ENCODE measurements around the gene NR6A1. TPM values are rescaled to one million over a fixed set of nuclear protein-coding genes. Genes with fewer than 3 reads are reported as not detected.
A peak's percentile ranks its signal among the peaks of the same experiment; 100 is the strongest.

The NR6A1 gene
- polyA plus RNA-seq, 1 donor from 2014 or later = 4.3 TPM

DNA sequence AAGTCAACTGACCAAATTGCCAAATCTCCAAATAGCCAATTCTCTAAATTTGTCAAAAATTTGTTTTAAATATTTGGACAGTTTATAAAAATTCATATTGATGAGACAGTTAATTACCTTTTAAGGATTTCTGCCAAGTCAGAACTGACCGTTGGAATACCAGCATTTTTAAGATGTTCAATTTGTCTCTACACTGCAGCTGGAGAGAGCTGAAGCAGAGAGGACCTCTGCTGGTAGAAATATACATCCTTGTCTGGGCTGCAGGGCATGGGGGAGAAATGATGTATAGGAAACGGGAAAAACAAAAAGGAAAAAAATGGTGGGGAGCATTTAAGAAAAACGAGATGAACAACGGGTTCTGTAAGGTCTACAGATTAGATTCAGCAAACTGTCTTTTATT is 16.8 kb downstream of the NR6A1 start:
- H3K4me3 ChIP-seq (ENCODE audit: low read length) = no peak overlapping the region
- H3K4me2 ChIP-seq (ENCODE audit: low read length) = no peak overlapping the region
- no peaks in the 10 kb centered on the region for H3K27me3 ChIP-seq (ENCODE audit: insufficient read depth, low read depth, low read length)
- peaks cover 7% of the 10 kb centered on the region for H3K79me2 ChIP-seq (replicated peaks; ENCODE audit: insufficient read depth, low read length)
- no peak overlapping the region for H3K9ac ChIP-seq (ENCODE audit: low read length)
- H3K27ac ChIP-seq (ENCODE audit: low read length) = no peak overlapping the region
- no peaks in the 10 kb centered on the region for H3K36me3 ChIP-seq (ENCODE audit: insufficient read depth, low read length)
- no peaks in the 10 kb centered on the region for H3K9me2 ChIP-seq (ENCODE audit: insufficient read depth, low read length)
- no peaks in the 10 kb centered on the region for H3F3A ChIP-seq (ENCODE audit: insufficient read depth, low read length, poor library complexity, severe bottlenecking)
- TF ChIP-seq RAD21 (conservative IDR thresholded peaks at IDR 0.05) (peak; percentile 42), SMC3 (conservative IDR thresholded peaks at IDR 0.05; ENCODE audit: poor library complexity) (no peak), TAF1 (IDR thresholded peaks at IDR 0.05; ENCODE audit: low read depth) (no peak), EP300 (conservative IDR thresholded peaks at IDR 0.05; ENCODE audit: poor library complexity, severe bottlenecking) (no peak), EZH2 (IDR thresholded peaks at IDR 0.05; ENCODE audit: borderline replicate concordance, insufficient read depth, low read length, poor library complexity, severe bottlenecking) (no peak), POLR2AphosphoS5 (IDR thresholded peaks at IDR 0.05) (no peak), MXI1 (conservative IDR thresholded peaks at IDR 0.05; ENCODE audit: poor library complexity, severe bottlenecking) (no peak)
- TF ChIP-seq, protein P1, sequence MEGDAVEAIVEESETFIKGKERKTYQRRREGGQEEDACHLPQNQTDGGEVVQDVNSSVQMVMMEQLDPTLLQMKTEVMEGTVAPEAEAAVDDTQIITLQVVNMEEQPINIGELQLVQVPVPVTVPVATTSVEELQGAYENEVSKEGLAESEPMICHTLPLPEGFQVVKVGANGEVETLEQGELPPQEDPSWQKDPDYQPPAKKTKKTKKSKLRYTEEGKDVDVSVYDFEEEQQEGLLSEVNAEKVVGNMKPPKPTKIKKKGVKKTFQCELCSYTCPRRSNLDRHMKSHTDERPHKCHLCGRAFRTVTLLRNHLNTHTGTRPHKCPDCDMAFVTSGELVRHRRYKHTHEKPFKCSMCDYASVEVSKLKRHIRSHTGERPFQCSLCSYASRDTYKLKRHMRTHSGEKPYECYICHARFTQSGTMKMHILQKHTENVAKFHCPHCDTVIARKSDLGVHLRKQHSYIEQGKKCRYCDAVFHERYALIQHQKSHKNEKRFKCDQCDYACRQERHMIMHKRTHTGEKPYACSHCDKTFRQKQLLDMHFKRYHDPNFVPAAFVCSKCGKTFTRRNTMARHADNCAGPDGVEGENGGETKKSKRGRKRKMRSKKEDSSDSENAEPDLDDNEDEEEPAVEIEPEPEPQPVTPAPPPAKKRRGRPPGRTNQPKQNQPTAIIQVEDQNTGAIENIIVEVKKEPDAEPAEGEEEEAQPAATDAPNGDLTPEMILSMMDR (IDR thresholded peaks at IDR 0.05; ENCODE audit: poor library complexity, severe bottlenecking) = peak; percentile 45
- TF ChIP-seq, protein P2, sequence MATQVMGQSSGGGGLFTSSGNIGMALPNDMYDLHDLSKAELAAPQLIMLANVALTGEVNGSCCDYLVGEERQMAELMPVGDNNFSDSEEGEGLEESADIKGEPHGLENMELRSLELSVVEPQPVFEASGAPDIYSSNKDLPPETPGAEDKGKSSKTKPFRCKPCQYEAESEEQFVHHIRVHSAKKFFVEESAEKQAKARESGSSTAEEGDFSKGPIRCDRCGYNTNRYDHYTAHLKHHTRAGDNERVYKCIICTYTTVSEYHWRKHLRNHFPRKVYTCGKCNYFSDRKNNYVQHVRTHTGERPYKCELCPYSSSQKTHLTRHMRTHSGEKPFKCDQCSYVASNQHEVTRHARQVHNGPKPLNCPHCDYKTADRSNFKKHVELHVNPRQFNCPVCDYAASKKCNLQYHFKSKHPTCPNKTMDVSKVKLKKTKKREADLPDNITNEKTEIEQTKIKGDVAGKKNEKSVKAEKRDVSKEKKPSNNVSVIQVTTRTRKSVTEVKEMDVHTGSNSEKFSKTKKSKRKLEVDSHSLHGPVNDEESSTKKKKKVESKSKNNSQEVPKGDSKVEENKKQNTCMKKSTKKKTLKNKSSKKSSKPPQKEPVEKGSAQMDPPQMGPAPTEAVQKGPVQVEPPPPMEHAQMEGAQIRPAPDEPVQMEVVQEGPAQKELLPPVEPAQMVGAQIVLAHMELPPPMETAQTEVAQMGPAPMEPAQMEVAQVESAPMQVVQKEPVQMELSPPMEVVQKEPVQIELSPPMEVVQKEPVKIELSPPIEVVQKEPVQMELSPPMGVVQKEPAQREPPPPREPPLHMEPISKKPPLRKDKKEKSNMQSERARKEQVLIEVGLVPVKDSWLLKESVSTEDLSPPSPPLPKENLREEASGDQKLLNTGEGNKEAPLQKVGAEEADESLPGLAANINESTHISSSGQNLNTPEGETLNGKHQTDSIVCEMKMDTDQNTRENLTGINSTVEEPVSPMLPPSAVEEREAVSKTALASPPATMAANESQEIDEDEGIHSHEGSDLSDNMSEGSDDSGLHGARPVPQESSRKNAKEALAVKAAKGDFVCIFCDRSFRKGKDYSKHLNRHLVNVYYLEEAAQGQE (IDR thresholded peaks at IDR 0.05; ENCODE audit: borderline replicate concordance) = no peak
- no peaks in the 10 kb centered on the region for H3K9me3 ChIP-seq (ENCODE audit: low read length)
- H4K20me1 ChIP-seq (ENCODE audit: insufficient read depth) = no peaks in the 10 kb centered on the region
- no peak overlapping the region for H2AFZ ChIP-seq (ENCODE audit: low read depth, low read length)

DNA sequence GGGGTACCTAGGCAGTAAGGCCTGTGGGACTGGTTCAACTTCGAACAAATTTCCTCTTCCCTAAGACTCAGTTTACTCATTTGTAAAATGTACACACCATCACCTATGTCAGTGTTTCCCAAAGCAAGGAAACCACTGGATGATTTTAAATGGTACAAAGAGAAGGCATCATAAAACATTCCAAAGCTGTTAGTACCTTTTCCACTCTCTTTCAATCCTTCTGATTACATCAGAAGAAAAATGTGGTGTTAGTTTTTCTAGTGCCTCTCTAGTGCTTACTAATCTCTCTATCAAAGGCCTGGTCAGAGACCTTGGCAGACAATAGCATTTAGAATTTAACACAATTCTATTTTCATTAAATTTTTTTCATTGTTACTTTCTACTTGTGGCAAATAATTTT is 18.1 kb downstream of the NR6A1 start:
- no peak overlapping the region for H3K9ac ChIP-seq (ENCODE audit: low read length)
- no peaks in the 10 kb centered on the region for H3K9me3 ChIP-seq (ENCODE audit: low read length)
- no peak overlapping the region for H3K27ac ChIP-seq (ENCODE audit: low read length)
- H3K27me3 ChIP-seq (ENCODE audit: insufficient read depth, low read depth, low read length) = no peaks in the 10 kb centered on the region
- TF ChIP-seq SMC3 (conservative IDR thresholded peaks at IDR 0.05; ENCODE audit: poor library complexity) (no peak), EZH2 (IDR thresholded peaks at IDR 0.05; ENCODE audit: borderline replicate concordance, insufficient read depth, low read length, poor library complexity, severe bottlenecking) (no peak), RAD21 (conservative IDR thresholded peaks at IDR 0.05) (no peak), EP300 (conservative IDR thresholded peaks at IDR 0.05; ENCODE audit: poor library complexity, severe bottlenecking) (no peak)
- TF ChIP-seq, protein P2 (IDR thresholded peaks at IDR 0.05; ENCODE audit: borderline replicate concordance) = no peak
- peaks cover 7% of the 10 kb centered on the region for H3K79me2 ChIP-seq (replicated peaks; ENCODE audit: insufficient read depth, low read length)
- H3K4me2 ChIP-seq (ENCODE audit: low read length) = no peak overlapping the region
- no peak overlapping the region for H3K4me3 ChIP-seq (ENCODE audit: low read length)
- no peak overlapping the region for H2AFZ ChIP-seq (ENCODE audit: low read depth, low read length)
- no peaks in the 10 kb centered on the region for H4K20me1 ChIP-seq (ENCODE audit: insufficient read depth)
- H3K36me3 ChIP-seq (ENCODE audit: insufficient read depth, low read length) = no peaks in the 10 kb centered on the region
- no peaks in the 10 kb centered on the region for H3F3A ChIP-seq (ENCODE audit: insufficient read depth, low read length, poor library complexity, severe bottlenecking)
- H3K9me2 ChIP-seq (ENCODE audit: insufficient read depth, low read length) = no peaks in the 10 kb centered on the region
